Colonic mucosa (tissue), 4 donors: ENCODE data around the gene DGCR8. TPM values are rescaled to one million over a fixed set of nuclear protein-coding genes. Genes with fewer than 3 reads are reported as not detected.

Source experiments
- DNase-seq: peaks from one replicate; pipeline ENCODE4 v3.0.0-alpha.2; 2020
- H3K27ac ChIP-seq: fragments of 200-600 bp; one replicate; pipeline ENCODE4 v1.8.0; 2021
- H3K27me3 ChIP-seq: fragments of 200-600 bp; one replicate; pipeline ENCODE4 v1.8.0; 2021
- H3K36me3 ChIP-seq: fragments of 200-600 bp; one replicate; pipeline ENCODE4 v1.8.0; 2021
- H3K4me1 ChIP-seq: fragments of 200-600 bp; one replicate; pipeline ENCODE4 v1.8.0; 2021; ENCODE audit warnings: mild to moderate bottlenecking
- H3K4me3 ChIP-seq: fragments of 200-600 bp; one replicate; pipeline ENCODE4 v1.8.0; 2021
- H3K9ac ChIP-seq, 2 donors: one replicate each; pipeline ENCODE4 v1.7.0; 2013; ENCODE audit warnings: control low read depth in 2 of 2, low read depth in 2 of 2, low read length in 2 of 2
- H3K9me3 ChIP-seq: fragments of 200-600 bp; one replicate; pipeline ENCODE4 v1.8.0; 2021
- intact Hi-C: fragments of 100-400 bp; cut with DNase I; formaldehyde crosslinking; loops from one replicate; pipeline ENCODE4 v1.14.1; 2022
- total RNA-seq, 2 donors: library from RNA; stranded (reverse); fragmentation: NEBNext Ultra II Directional in 1 of 2; extraction: Animal tissue kit (Norgen Biotek cat#: 25700) in 1 of 2; gene quantifications; one replicate each; pipeline ENCODE4 v1.2.1, GENCODE V29; 2021
- TF ChIP-seq, protein P1 (sequence below): fragments of 200-600 bp; IDR thresholded peaks from one replicate; pipeline ENCODE4 v1.8.0; 2022; ENCODE audit warnings: antibody characterized with exemption, mild to moderate bottlenecking
- donor health status: healthy.
- donor health status: DM: no; HTN: no; CAD: no.
- donor health status: DM: no; HTN: no; CAD: no.

The DGCR8 gene
- total RNA-seq, 2 donors from 2014 or later = 21.1 to 52.7 TPM

DNA sequence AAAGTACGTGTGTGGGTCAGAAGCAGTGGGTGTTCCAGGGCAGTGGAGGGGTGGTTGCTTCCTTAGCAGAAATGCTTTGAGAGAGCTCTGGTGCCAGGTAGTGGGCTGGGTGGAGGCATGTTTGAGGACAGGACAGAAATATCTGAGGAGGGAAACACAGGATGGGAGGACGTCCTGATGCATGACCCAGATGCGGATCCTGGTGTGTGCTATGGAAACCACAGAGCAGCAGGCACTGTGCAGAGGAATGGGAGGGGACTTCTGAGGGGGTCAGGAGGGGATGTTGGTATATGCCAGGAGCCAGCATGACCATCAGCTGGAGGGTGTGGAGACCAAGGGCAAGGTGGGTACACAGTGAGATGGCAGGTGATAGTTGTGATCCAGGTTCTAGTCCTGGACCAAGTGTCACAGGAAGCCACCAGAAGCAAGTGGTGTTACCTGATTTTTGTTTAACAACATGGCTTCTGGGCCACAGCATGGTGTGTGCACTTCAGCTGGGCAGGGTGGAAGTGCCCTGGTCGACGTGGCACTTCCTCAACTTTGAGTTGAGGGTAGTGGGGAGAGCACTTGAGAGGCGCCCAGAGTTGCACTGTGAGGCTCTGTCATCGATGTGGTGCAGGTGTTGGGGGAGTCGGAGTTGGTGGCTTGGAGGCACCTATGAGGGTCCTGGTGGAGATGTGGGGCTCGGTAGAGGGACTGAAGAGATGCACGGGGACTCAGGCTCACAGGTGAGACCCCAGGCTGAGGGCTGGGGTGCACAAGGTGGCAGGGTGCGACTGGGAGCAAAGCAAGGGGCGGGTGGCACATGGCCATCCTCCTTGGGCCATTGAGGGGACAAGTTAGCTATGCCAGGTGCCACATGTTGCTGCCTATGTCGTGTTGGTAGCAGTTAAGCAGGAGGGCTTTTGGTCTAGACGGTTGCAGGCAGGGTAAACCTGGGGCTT is 7.5 kb downstream of the DGCR8 start:
- TF ChIP-seq, protein P1, sequence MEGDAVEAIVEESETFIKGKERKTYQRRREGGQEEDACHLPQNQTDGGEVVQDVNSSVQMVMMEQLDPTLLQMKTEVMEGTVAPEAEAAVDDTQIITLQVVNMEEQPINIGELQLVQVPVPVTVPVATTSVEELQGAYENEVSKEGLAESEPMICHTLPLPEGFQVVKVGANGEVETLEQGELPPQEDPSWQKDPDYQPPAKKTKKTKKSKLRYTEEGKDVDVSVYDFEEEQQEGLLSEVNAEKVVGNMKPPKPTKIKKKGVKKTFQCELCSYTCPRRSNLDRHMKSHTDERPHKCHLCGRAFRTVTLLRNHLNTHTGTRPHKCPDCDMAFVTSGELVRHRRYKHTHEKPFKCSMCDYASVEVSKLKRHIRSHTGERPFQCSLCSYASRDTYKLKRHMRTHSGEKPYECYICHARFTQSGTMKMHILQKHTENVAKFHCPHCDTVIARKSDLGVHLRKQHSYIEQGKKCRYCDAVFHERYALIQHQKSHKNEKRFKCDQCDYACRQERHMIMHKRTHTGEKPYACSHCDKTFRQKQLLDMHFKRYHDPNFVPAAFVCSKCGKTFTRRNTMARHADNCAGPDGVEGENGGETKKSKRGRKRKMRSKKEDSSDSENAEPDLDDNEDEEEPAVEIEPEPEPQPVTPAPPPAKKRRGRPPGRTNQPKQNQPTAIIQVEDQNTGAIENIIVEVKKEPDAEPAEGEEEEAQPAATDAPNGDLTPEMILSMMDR = no peak
- H3K27ac ChIP-seq = no peak overlapping the region
- H3K4me1 ChIP-seq = peaks cover 2% of the 10 kb centered on the region
- H3K27me3 ChIP-seq = no peaks in the 10 kb centered on the region
- H3K36me3 ChIP-seq = peaks cover 27% of the 10 kb centered on the region
- H3K4me3 ChIP-seq = no peak overlapping the region
- intact Hi-C loops = no loop called here
- no peaks in the 10 kb centered on the region for H3K9me3 ChIP-seq
- no peak for DNase-seq
- H3K9ac ChIP-seq = no peak overlapping the region

DNA sequence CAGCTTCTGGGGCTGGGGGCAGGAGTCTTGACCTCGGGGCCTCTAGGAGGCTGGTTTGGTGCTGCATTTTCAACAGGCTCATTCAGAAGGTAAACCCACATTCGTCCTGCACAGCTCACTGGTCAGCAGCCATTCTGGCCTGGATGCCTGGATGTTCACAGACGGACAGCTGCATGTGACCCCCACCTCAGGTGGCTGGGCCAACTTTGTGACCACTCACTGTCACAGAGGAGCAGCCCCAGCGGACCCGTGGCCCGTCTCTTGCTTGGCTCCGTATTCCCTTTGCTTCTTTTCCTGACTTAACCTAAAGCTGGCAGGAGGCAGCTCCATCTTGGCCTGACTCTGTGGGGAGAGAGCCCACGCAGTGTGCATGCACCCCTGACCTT is 8.2 kb downstream of the DGCR8 start:
- TF ChIP-seq, protein P1 = no peak
- H3K9ac ChIP-seq = no peak overlapping the region
- no peaks in the 10 kb centered on the region for H3K9me3 ChIP-seq
- intact Hi-C loops = no loop called here
- no peaks in the 10 kb centered on the region for H3K4me1 ChIP-seq
- H3K4me3 ChIP-seq = no peak overlapping the region
- peaks cover 27% of the 10 kb centered on the region for H3K36me3 ChIP-seq
- DNase-seq = no peak
- no peak overlapping the region for H3K27ac ChIP-seq
- no peaks in the 10 kb centered on the region for H3K27me3 ChIP-seq

DNA sequence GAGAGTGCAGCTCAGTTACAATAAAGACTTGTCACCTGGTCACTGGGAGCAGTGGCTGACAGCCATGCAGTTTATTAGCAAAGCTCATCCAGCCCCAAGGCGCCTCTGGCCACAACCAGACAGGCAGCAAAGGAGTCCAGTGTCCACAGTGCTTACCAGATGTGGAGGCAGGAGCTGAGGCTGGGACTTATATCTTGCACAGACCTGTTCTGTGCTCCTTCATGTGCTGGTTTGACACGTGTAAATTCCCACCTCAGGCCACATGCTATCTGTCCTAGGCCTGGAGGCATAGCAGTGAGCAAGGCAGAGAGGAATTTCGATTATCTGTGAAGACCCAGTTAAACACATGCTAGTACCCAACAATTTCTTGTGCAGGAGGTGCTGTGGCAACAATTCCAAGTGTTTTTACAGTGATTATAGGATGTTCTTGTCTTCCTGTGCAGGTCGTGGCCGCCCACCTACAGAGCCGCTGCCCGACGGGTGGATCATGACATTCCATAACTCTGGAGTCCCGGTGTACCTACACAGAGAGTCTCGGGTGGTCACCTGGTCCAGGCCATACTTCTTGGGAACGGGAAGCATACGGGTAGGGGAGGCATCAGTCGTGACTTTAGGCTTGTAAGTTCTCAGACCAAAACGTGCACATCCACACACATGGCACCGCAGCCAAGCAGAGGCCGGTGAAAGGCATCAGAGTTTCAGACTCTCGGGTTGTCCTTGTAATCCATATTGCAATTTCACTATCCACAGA is 9.4 kb downstream of the DGCR8 start:
- no peak for DNase-seq
- Histone ChIP-seq H3K27me3 (no peaks in the 10 kb centered on the region), H3K4me1 (no peaks in the 10 kb centered on the region), H3K9ac (no peak overlapping the region), H3K4me3 (no peak overlapping the region), H3K36me3 (peaks cover 29% of the 10 kb centered on the region), H3K9me3 (no peaks in the 10 kb centered on the region), H3K27ac (no peak overlapping the region)
- TF ChIP-seq, protein P1 = no peak
- intact Hi-C loops = no loop called here

DNA sequence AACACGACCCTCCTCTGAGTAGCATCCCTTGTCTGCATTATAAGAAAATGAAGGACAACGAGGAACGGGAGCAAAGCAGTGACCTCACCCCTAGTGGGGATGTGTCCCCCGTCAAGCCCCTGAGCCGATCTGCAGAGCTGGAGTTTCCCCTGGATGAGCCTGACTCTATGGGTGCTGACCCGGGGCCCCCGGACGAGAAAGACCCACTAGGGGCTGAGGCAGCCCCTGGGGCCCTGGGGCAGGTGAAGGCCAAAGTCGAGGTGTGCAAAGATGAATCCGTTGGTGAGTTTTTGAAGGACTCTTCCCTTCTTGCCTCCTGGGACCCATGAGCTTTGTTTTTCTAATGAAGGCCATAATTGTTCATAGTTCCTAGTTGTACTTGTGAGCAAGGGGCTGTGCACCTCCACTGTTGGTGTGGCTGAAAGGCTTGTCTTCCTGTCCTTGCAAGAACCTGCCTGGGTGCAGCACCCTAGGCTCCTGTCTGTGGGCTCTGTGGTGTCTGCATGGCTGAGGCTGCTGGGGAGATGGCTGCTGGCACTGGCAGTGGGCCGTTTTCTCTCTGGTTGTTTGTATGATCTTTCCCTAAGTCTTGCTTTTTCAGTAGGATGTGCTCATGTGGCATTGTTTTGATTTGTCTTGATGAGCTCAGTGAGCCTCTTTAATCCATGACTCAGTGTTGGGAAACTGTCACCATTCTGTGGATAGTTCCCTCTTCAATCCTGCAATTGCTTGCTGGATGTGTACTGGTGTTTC is 10.1 kb downstream of the DGCR8 start:
- Histone ChIP-seq H3K27me3 (no peaks in the 10 kb centered on the region), H3K27ac (no peak overlapping the region), H3K4me3 (no peak overlapping the region), H3K36me3 (peaks cover 33% of the 10 kb centered on the region), H3K4me1 (no peaks in the 10 kb centered on the region), H3K9me3 (no peaks in the 10 kb centered on the region), H3K9ac (no peak overlapping the region)
- TF ChIP-seq, protein P1 = no peak
- no peak for DNase-seq
- intact Hi-C loops = no loop called here

DNA sequence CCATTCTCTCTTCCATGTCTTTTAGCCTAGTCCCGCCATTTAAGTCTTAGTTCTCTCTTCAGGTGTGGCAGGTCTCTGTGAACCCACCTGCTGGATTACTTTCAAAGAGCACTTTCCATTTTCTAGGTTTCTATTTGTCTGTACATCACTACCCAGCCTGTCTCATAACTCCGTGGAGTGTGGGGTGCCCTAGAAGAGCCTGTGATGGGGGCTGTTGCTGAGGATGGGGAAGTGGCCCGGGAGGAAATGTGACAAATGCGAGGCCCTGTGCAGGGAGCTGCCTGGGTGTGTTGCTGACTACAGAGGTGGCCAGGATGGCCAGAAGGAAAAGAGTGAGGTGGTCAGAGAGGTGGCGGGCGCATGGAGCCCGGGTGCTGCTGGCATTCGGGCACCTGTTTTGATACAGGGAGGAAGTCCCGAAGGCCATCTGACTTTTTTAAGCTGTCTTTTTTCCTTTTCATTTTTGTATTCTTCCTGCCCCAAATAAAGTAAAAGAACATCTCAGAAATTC is 10.7 kb downstream of the DGCR8 start:
- TF ChIP-seq, protein P1 = no peak
- H3K27ac ChIP-seq = no peak overlapping the region
- peaks cover 33% of the 10 kb centered on the region for H3K36me3 ChIP-seq
- no peak for DNase-seq
- no peaks in the 10 kb centered on the region for H3K4me1 ChIP-seq
- H3K27me3 ChIP-seq = no peaks in the 10 kb centered on the region
- intact Hi-C loops = no loop called here
- no peaks in the 10 kb centered on the region for H3K9me3 ChIP-seq
- H3K9ac ChIP-seq = no peak overlapping the region
- H3K4me3 ChIP-seq = no peak overlapping the region
